Breast epithelium (tissue), 3 donors: ENCODE results near the gene CHMP1B.

Source experiments
- POLR2A ChIP-seq: fragments of 450-650 bp; IDR thresholded peaks from one replicate; pipeline ENCODE4 v1.6.1; 2016; ENCODE audit warnings: antibody characterized with exemption, mild to moderate bottlenecking, moderate library complexity
- POLR2AphosphoS5 ChIP-seq, 3 donors: sonication (generic); formaldehyde crosslinking; IDR thresholded peaks; one replicate each; pipeline ENCODE4 v1.6.1; 2017; ENCODE audit warnings: antibody characterized with exemption in 3 of 3
- TF ChIP-seq, protein P1 (sequence below), 3 donors: fragments of 450-650 bp; IDR thresholded peaks; one replicate each; pipeline ENCODE4 v1.5.1; 2016 to 2017; ENCODE audit warnings: antibody characterized with exemption in 3 of 3, mild to moderate bottlenecking in 3 of 3, moderate library complexity in 3 of 3

DNA sequence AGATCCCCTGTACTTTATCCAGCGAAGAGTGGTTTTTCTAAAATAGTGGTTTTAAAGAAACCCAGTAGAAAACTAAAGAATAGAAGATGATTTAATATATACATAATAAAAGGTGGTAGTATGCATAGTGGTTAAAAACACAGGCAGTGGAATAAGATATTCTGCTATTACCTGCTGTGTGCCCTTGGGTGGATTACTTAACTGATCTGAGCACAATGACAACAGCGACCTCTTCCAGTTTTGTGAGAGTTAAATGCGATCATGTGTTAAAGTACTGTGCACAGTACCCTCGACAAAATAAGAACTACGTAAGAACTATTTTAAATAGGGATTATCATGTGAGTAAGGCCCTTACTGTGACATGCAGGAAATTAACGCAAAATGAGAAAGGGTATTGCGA is 30.0 kb upstream of the CHMP1B start:
- TF ChIP-seq, protein P1, sequence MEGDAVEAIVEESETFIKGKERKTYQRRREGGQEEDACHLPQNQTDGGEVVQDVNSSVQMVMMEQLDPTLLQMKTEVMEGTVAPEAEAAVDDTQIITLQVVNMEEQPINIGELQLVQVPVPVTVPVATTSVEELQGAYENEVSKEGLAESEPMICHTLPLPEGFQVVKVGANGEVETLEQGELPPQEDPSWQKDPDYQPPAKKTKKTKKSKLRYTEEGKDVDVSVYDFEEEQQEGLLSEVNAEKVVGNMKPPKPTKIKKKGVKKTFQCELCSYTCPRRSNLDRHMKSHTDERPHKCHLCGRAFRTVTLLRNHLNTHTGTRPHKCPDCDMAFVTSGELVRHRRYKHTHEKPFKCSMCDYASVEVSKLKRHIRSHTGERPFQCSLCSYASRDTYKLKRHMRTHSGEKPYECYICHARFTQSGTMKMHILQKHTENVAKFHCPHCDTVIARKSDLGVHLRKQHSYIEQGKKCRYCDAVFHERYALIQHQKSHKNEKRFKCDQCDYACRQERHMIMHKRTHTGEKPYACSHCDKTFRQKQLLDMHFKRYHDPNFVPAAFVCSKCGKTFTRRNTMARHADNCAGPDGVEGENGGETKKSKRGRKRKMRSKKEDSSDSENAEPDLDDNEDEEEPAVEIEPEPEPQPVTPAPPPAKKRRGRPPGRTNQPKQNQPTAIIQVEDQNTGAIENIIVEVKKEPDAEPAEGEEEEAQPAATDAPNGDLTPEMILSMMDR (IDR thresholded peaks at IDR 0.05) = no peak
- TF ChIP-seq POLR2A (no peak), POLR2AphosphoS5 (IDR thresholded peaks at IDR 0.05) (no peak)
